HepG2 (cell line): ENCODE measurements around the gene CNPY1. TPM values are rescaled to one million over a fixed set of nuclear protein-coding genes. Genes with fewer than 3 reads are reported as not detected.

Source experiments
- CCAR2 ChIP-seq: fragments of 200-400 bp; formaldehyde crosslinking; optimal IDR thresholded peaks from 2 replicates; pipeline ENCODE3; 2018; ENCODE audit warnings: low read depth, mild to moderate bottlenecking, low read length, moderate library complexity
- EZH2 ChIP-seq: conservative IDR thresholded peaks from 2 replicates; pipeline ENCODE4 v1.6.1; 2012; ENCODE audit warnings: mild to moderate bottlenecking, low read depth, low read length, moderate library complexity
- HDAC2 ChIP-seq: sonication (generic); formaldehyde crosslinking; IDR thresholded peaks from 2 replicates; pipeline ENCODE4 v1.4.0; 2020; ENCODE audit warnings: missing genetic modification reagents
- NFATC3 ChIP-seq: sonication (generic); formaldehyde crosslinking; IDR thresholded peaks from 2 replicates; pipeline ENCODE4 v1.5.1; 2020; ENCODE audit warnings: mild to moderate bottlenecking, missing genetic modification reagents
- POLR2AphosphoS2 ChIP-seq: IDR thresholded peaks from 2 replicates; pipeline ENCODE4 v1.6.1; 2011; ENCODE audit warnings: low read depth, low read length, improper control_type of control experiment
- ZBTB10 ChIP-seq: sonication (generic); formaldehyde crosslinking; IDR thresholded peaks from 2 replicates; pipeline ENCODE4 v1.4.0; 2020; ENCODE audit warnings: missing genetic modification reagents, borderline replicate concordance
- ZBTB40 ChIP-seq, 2 experiments: fragments of 450-650 bp in 1 of 2; sonication (generic) in 1 of 2; formaldehyde crosslinking in 1 of 2; IDR thresholded peaks; 2 replicates each; pipeline versions ENCODE4 v1.6.1 to v1.8.0; 2016 to 2022; ENCODE audit warnings: antibody characterized with exemption in 1 of 2, mild to moderate bottlenecking in 1 of 2, missing genetic modification reagents in 1 of 2
- ZBTB7B ChIP-seq: sonication (generic); formaldehyde crosslinking; IDR thresholded peaks from 2 replicates; pipeline ENCODE4 v1.4.0; 2020; ENCODE audit warnings: missing genetic modification reagents
- ZFY ChIP-seq: sonication (generic); formaldehyde crosslinking; IDR thresholded peaks from 2 replicates; pipeline ENCODE4 v1.4.0; 2020; ENCODE audit warnings: missing genetic modification reagents
- ZNF44 ChIP-seq: sonication (generic); formaldehyde crosslinking; IDR thresholded peaks from 2 replicates; pipeline ENCODE4 v1.5.1; 2020; ENCODE audit warnings: mild to moderate bottlenecking, missing genetic modification reagents
- ZNF572 ChIP-seq: sonication (generic); formaldehyde crosslinking; IDR thresholded peaks from 2 replicates; pipeline ENCODE4 v1.5.1; 2020; ENCODE audit warnings: mild to moderate bottlenecking, missing genetic modification reagents
- ZNF687 ChIP-seq: sonication (generic); formaldehyde crosslinking; IDR thresholded peaks from 2 replicates; pipeline ENCODE4 v1.5.1; 2020; ENCODE audit warnings: mild to moderate bottlenecking, missing genetic modification reagents, moderate library complexity
- polyA plus RNA-seq, 8 experiments: library from polyadenylated mRNA; depleted of rRNA in 3 of 8; stranded (reverse) in 7 of 8; unstranded in 1 of 8; fragments of >200 nt; fragmentation: Illumina TruSeq in 4 of 8; extraction: Trizol in 4 of 8; gene quantifications; 2 replicates each; pipeline versions ENCODE4 v1.2.1 to v1.2.3, GENCODE V29; 2011 to 2016; ENCODE audit warnings: low read depth in 4 of 8, missing spikeins in 1 of 8, mixed read lengths in 1 of 8; ENCODE audit not compliant: insufficient read depth in 1 of 8
- total RNA-seq, 5 experiments: library from RNA; depleted of rRNA; stranded (reverse); fragments of >200 nt; fragmentation: Illumina TruSeq; extraction: Trizol; gene quantifications; 2 replicates each; pipeline ENCODE4 v1.2.3, GENCODE V29; 2016; ENCODE audit warnings: low read depth in 1 of 5

Gene CNPY1
- total and polyA plus RNA-seq, 2 of the 13 experiments (the other 11 are each of a cell fraction or from before 2014, with no cell fraction given), result not detected

GRCh38 chr7:155533120-155533826, 13.1 kb downstream of the CNPY1 start (continued):
- TF ChIP-seq NFATC3 (CRISPR knock-in tag), result 0 out of 2 replicates have a peak, but pooled peaks have one; percentile 66
- peak; percentile 67; the same call in 1 of the 2 replicates for TF ChIP-seq ZNF572 (CRISPR knock-in tag)
- 0 out of 2 replicates have a peak, but pooled peaks have one; percentile 64 for TF ChIP-seq ZNF44 (CRISPR knock-in tag)
- TF ChIP-seq ZBTB10 (CRISPR knock-in tag), result no peak
- no peak for TF ChIP-seq HDAC2 (CRISPR knock-in tag)
- TF ChIP-seq POLR2AphosphoS2, result no peak
- 0 out of 2 replicates have a peak, but pooled peaks have one; percentile 24 for TF ChIP-seq ZFY
- TF ChIP-seq CCAR2, result no peak
- TF ChIP-seq EZH2, result peak; percentile 95
- TF ChIP-seq ZBTB40 (IDR thresholded peaks at IDR 0.05), result no peak
- no peak for TF ChIP-seq ZBTB40 (CRISPR knock-in tag; IDR thresholded peaks at IDR 0.05)
- peak; percentile 50; the same call in 1 of the 2 replicates for TF ChIP-seq ZNF687 (CRISPR knock-in tag)
- TF ChIP-seq ZBTB7B, result no peak
